NB4 (cell line): ENCODE data around the gene PHLDA2.

Experiments used
- MYC ChIP-seq: IDR thresholded peaks from 2 replicates; pipeline ENCODE4 v1.6.1; 2011; ENCODE audit warnings: low read depth, low read length
- POLR2A ChIP-seq: IDR thresholded peaks from 2 replicates; pipeline ENCODE4 v1.6.1; 2011; ENCODE audit warnings: mild to moderate bottlenecking; ENCODE audit not compliant: insufficient read length; ENCODE audit errors: extremely low read depth
- TF ChIP-seq, protein P1 (sequence below): IDR thresholded peaks from one replicate; pipeline ENCODE4 v1.5.1; 2012; ENCODE audit warnings: low read depth, low read length
- TF ChIP-seq, protein P2 (sequence below): IDR thresholded peaks from 2 replicates; pipeline ENCODE4 v1.6.1; 2011; ENCODE audit warnings: low read depth, low read length

DNA sequence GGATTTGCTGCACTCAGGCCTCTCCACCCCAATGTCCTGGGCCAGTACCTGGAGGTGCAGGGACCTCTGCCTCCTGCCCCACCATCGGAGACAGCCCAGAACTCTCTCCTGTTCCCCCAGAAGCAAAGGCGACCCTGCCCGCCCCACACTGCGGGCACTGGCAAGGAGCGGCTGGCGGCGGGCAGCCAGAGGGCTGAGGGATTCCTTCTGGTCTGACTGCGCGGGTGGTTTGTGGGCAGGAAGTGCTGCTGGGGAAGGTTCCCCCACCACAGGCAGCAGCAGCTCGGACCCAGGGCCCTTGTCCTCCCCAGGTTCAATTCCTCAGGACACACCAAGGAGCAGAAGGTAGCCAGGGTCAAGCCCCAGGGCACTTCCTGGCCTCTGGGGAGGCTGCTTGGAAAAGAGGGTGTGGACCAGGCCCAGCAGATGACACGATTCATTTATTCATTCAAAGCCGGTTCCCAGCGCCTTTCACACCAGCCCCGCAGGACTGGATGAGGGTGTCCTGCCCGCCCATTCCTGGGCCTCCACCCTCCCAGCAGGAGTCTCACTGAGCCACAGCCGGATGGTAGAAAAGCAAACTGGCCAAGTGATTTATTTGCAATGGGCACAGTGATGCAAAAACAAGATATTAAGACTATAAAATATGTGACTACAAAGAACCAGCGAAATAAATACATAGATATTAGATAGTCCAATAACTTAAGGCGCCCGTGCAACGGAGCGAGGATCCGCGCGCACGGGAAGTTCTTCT is 1.2 kb downstream of the PHLDA2 start:
- TF ChIP-seq POLR2A = no peak
- TF ChIP-seq, protein P1, sequence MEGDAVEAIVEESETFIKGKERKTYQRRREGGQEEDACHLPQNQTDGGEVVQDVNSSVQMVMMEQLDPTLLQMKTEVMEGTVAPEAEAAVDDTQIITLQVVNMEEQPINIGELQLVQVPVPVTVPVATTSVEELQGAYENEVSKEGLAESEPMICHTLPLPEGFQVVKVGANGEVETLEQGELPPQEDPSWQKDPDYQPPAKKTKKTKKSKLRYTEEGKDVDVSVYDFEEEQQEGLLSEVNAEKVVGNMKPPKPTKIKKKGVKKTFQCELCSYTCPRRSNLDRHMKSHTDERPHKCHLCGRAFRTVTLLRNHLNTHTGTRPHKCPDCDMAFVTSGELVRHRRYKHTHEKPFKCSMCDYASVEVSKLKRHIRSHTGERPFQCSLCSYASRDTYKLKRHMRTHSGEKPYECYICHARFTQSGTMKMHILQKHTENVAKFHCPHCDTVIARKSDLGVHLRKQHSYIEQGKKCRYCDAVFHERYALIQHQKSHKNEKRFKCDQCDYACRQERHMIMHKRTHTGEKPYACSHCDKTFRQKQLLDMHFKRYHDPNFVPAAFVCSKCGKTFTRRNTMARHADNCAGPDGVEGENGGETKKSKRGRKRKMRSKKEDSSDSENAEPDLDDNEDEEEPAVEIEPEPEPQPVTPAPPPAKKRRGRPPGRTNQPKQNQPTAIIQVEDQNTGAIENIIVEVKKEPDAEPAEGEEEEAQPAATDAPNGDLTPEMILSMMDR = no peak
- TF ChIP-seq, protein P2, sequence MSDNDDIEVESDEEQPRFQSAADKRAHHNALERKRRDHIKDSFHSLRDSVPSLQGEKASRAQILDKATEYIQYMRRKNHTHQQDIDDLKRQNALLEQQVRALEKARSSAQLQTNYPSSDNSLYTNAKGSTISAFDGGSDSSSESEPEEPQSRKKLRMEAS = no peak
- no peak for TF ChIP-seq MYC
